GM12872 (cell line): ENCODE results near the gene KCNMA1.

Experiments
- TF ChIP-seq, protein P1 (sequence below): IDR thresholded peaks from 3 replicates; pipeline ENCODE4 v1.5.1; 2011; ENCODE audit warnings: low read depth, mild to moderate bottlenecking, low read length, moderate library complexity; ENCODE audit not compliant: insufficient read depth

Gene KCNMA1

DNA sequence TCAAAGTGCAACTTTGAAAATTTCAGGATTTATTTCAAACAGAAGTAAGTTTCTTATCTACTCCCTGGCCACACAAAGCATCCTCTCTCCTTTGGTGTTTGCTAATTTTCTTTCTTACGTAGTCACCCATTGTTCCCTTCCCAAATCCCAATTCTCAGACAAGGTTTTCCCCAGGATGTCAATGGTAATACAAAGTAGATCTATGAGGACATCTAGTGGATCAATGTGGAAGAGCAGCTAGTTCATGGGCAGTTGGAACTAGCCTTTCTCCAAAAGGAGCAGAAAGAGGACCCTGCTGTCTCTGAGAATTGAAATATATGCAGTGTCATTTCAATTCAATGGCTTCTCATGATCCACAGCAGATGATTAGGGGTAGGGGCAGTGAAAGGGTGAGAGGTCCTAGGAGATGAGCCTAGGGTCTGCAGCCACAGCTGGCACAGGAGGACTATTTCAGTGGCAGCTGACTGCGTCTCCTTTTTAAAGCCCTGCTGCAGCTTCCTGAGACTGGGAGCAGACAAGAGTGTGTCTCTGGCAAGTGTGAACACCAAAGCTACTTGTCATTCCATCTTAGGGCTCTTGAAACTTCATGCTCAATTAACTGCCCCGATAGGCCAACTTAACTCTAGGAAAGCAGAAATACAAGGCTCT lies 632.6 kb downstream of the KCNMA1 start:
- TF ChIP-seq, protein P1, sequence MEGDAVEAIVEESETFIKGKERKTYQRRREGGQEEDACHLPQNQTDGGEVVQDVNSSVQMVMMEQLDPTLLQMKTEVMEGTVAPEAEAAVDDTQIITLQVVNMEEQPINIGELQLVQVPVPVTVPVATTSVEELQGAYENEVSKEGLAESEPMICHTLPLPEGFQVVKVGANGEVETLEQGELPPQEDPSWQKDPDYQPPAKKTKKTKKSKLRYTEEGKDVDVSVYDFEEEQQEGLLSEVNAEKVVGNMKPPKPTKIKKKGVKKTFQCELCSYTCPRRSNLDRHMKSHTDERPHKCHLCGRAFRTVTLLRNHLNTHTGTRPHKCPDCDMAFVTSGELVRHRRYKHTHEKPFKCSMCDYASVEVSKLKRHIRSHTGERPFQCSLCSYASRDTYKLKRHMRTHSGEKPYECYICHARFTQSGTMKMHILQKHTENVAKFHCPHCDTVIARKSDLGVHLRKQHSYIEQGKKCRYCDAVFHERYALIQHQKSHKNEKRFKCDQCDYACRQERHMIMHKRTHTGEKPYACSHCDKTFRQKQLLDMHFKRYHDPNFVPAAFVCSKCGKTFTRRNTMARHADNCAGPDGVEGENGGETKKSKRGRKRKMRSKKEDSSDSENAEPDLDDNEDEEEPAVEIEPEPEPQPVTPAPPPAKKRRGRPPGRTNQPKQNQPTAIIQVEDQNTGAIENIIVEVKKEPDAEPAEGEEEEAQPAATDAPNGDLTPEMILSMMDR, result peak; percentile 74

DNA sequence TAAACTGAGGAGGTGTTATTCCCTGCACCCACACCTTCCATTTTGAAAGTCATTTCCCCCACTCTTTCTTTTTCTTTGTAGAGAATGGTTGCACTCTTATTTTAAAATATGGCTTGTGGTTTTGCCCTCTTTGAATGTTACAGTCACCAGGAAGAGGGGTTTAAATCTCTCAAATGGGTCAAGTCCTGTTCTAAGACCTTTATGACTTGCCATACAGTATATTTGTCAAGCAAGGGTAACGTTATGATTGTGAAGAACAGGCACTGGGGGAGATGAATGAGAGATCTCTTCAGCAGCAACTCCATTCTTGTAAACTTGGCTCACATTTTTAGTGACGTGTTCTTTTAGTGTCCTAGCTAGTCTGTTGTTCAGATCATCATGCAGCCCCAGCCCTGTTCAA lies 634.7 kb downstream of the KCNMA1 start:
- TF ChIP-seq, protein P1, result no peak

DNA sequence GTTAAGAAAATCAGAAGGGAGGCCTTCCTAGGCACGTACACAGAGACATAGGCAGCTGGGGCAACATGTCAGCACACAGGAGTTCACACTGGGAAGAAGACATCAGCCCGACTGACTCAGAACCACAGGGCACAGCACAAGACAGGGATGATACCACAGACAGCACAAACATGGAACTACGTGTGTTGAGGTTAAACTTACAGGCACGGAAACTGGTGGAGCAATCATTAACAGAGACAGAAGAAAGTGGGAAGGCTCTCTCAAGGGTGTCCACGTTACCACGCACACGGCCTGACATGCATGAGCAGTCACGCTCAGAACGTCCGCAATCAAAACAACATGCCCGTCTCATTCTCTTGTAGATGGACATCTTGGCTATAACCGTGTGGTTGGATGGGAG lies 636.4 kb downstream of the KCNMA1 start:
- TF ChIP-seq, protein P1, result no peak

GRCh38 chr10:76998451-76998850 lies 639.2 kb downstream of the KCNMA1 start:
- TF ChIP-seq, protein P1, result no peak

DNA sequence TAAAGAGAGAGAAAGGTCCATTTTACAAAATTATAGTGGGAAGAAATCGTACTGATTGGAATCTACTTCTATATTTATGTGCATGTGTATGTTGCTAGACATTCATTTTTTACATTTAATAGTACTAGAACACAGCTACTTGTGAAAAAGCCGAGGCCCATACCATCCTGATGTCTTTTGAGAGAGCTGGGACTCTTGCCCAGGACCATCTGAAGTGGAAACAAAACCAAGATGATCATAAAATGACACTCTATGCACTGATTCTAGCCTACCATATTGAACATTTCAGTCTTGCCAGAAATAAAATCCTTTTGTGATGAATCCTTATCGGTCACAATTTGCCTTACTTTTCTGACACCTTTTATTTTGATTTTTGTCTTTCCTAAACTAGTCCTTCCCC lies 640.0 kb downstream of the KCNMA1 start:
- TF ChIP-seq, protein P1, result no peak

DNA sequence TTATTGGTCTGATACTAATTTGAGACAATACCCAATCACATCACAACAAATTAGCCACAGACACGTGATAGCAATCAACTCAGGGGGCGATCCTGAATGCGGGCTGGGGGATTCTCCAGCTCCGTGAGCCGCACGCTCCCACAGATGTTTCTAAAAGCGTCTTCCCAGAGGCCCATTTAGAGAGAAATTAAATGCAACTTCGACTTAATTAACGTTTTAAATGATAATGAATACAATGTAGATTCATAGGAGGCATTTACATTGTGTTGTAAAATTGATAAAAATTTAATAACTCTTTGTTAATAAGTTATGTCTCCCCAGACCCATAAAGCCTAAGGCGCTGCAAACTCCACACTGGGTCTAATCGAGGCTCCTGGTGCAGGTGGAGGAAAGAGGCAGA lies 642.6 kb downstream of the KCNMA1 start:
- TF ChIP-seq, protein P1, result no peak

DNA sequence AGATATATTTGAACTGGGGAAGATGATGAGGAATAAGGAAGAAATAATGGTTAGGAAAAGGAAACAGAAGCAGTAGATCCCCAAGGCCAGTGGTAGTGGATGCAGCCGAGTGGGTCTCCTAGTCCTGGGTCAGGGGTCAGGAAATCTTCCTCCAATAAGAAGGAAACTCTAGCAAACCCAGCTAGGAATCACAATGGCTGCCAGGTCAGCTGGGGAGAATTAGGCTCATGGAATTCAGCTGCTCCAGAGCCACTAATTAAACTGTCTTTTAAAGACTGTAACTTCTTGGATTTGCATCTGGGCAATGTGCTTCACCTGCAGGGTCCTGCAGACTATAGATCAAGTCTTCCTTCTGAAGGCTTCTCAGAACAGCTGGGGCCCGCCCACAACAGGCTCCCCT lies 644.4 kb downstream of the KCNMA1 start:
- TF ChIP-seq, protein P1, result no peak
